HepG2 (cell line): ENCODE results near the gene INHBE. TPM values are rescaled to one million over a fixed set of nuclear protein-coding genes. Genes with fewer than 3 reads are reported as not detected.

Experiments used
- ATRX ChIP-seq: sonication (generic); formaldehyde crosslinking; IDR thresholded peaks from 2 replicates; pipeline ENCODE4 v1.4.0; 2020; ENCODE audit warnings: missing genetic modification reagents, borderline replicate concordance
- CAMTA2 ChIP-seq: sonication (generic); formaldehyde crosslinking; IDR thresholded peaks from 2 replicates; pipeline ENCODE4 v1.4.0; 2020; ENCODE audit warnings: mild to moderate bottlenecking, missing genetic modification reagents, borderline replicate concordance
- HOXA9 ChIP-seq: sonication (generic); formaldehyde crosslinking; IDR thresholded peaks from 2 replicates; pipeline ENCODE4 v1.8.1; 2022; ENCODE audit warnings: missing genetic modification reagents, mild to moderate bottlenecking, moderate library complexity, borderline replicate concordance
- JARID2 ChIP-seq: sonication (generic); formaldehyde crosslinking; IDR thresholded peaks from 2 replicates; pipeline ENCODE4 v1.8.1; 2023; ENCODE audit warnings: missing genetic modification reagents, inconsistent platforms; ENCODE audit not compliant: insufficient replicate concordance
- NFATC3 ChIP-seq: sonication (generic); formaldehyde crosslinking; IDR thresholded peaks from 2 replicates; pipeline ENCODE4 v1.5.1; 2020; ENCODE audit warnings: mild to moderate bottlenecking, missing genetic modification reagents
- RBAK ChIP-seq: sonication (generic); formaldehyde crosslinking; IDR thresholded peaks from 2 replicates; pipeline ENCODE4 v1.5.1; 2020; ENCODE audit warnings: mild to moderate bottlenecking, missing genetic modification reagents
- STAT5B ChIP-seq: sonication (generic); formaldehyde crosslinking; IDR thresholded peaks from 2 replicates; pipeline ENCODE4 v1.4.0; 2020; ENCODE audit warnings: missing genetic modification reagents
- TBL1XR1 ChIP-seq: fragments of 150-350 bp; IDR thresholded peaks from 2 replicates; pipeline ENCODE4 v1.6.1; 2014; ENCODE audit warnings: borderline replicate concordance, low read length; ENCODE audit not compliant: partially characterized antibody
- TCF7 ChIP-seq: sonication (generic); IDR thresholded peaks from 2 replicates; pipeline ENCODE4 v1.6.1; 2016; ENCODE audit warnings: antibody characterized with exemption, low read depth
- XBP1 ChIP-seq: sonication (generic); formaldehyde crosslinking; IDR thresholded peaks from 2 replicates; pipeline ENCODE4 v1.5.0; 2020; ENCODE audit warnings: missing genetic modification reagents
- ZNF205 ChIP-seq: IDR thresholded peaks from 2 replicates; pipeline ENCODE4 v1.6.1; 2018; ENCODE audit warnings: missing biosample characterization, missing genetic modification reagents
- ZNF549 ChIP-seq: sonication (generic); formaldehyde crosslinking; IDR thresholded peaks from 2 replicates; pipeline ENCODE4 v1.5.0; 2020; ENCODE audit warnings: missing genetic modification reagents
- ZNF552 ChIP-seq: sonication (generic); formaldehyde crosslinking; IDR thresholded peaks from 2 replicates; pipeline ENCODE4 v1.9.0; 2022; ENCODE audit warnings: missing genetic modification reagents, mild to moderate bottlenecking, borderline replicate concordance
- ZNF674 ChIP-seq: sonication (generic); formaldehyde crosslinking; IDR thresholded peaks from 2 replicates; pipeline ENCODE4 v1.5.0; 2020; ENCODE audit warnings: low read depth, mild to moderate bottlenecking, missing genetic modification reagents
- ZNF7 ChIP-seq: IDR thresholded peaks from 2 replicates; pipeline ENCODE4 v1.6.1; 2016; ENCODE audit warnings: missing biosample characterization, missing genetic modification reagents
- polyA plus RNA-seq, 8 experiments: library from polyadenylated mRNA; depleted of rRNA in 3 of 8; stranded (reverse) in 7 of 8; unstranded in 1 of 8; fragments of >200 nt; fragmentation: Illumina TruSeq in 4 of 8; extraction: Trizol in 4 of 8; gene quantifications; 2 replicates each; pipeline versions ENCODE4 v1.2.1 to v1.2.3, GENCODE V29; 2011 to 2016; ENCODE audit warnings: low read depth in 4 of 8, missing spikeins in 1 of 8, mixed read lengths in 1 of 8; ENCODE audit not compliant: insufficient read depth in 1 of 8
- total RNA-seq, 5 experiments: library from RNA; depleted of rRNA; stranded (reverse); fragments of >200 nt; fragmentation: Illumina TruSeq; extraction: Trizol; gene quantifications; 2 replicates each; pipeline ENCODE4 v1.2.3, GENCODE V29; 2016; ENCODE audit warnings: low read depth in 1 of 5
- TF ChIP-seq, protein P1 (sequence below): sonication (generic); formaldehyde crosslinking; IDR thresholded peaks from 2 replicates; pipeline ENCODE4 v1.4.0; 2020; ENCODE audit warnings: missing genetic modification reagents
- TF ChIP-seq, protein P2 (sequence below): sonication (generic); formaldehyde crosslinking; IDR thresholded peaks from 2 replicates; pipeline ENCODE4 v1.5.0; 2020; ENCODE audit warnings: missing genetic modification reagents
- TF ChIP-seq, protein P3 (sequence below): sonication (generic); formaldehyde crosslinking; IDR thresholded peaks from 2 replicates; pipeline ENCODE4 v1.5.0; 2020; ENCODE audit warnings: mild to moderate bottlenecking, low read depth, missing genetic modification reagents, borderline replicate concordance
- TF ChIP-seq, protein P4 (sequence below): sonication (generic); formaldehyde crosslinking; IDR thresholded peaks from 2 replicates; pipeline ENCODE4 v1.4.0; 2020; ENCODE audit warnings: missing genetic modification reagents
- TF ChIP-seq, protein P5 (sequence below): sonication (generic); formaldehyde crosslinking; IDR thresholded peaks from 2 replicates; pipeline ENCODE4 v1.5.0; 2020; ENCODE audit warnings: missing genetic modification reagents, mild to moderate bottlenecking, borderline replicate concordance

The INHBE gene
- total and polyA plus RNA-seq, 2 of the 13 experiments (the other 11 are each of a cell fraction or from before 2014, with no cell fraction given), result 17.0 to 32.0 TPM

DNA sequence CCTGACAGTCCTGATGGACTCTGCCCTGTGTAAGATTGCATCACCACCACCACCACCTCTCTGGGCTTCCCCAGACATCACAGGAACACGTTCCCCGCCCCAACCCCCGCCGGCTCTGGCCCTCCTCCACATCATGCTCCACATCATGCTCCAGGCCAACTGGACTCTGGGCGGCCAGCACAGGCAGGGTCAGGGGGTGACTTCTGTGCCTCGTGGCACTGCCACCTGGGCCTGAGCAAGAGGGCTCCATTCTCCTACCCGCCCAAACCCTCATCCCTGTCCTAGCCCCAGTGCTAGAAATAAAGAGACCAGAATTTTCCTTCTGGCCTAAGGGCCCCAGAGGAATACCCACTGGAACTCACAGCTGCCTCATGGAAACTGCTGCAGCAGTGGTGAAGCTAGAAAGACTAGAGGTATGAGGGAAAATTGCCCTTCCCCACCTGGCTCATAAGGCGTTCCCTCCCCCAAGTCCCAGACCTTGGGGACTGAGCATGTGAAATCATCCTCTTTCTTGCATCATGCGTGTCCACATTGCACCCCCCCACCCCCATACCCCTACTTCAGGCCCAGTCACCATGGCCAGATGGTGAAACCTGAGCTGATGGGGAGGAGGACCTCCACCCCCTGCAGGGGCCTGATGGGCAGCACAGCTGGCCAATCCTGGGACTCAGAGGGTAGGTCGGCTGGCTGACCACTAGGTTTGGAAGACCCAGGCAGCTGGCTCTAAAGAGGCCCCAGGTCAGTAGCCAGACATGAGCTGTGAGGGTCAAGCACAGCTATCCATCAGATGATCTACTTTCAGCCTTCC, at the start of gene INHBE (continued):
- TF ChIP-seq TBL1XR1 (peak; percentile 22), ZNF7 (no peak), ZNF552 (no peak; the same call in 1 of the 2 replicates), ZNF205 (no peak), XBP1 (no peak), ZNF674 (CRISPR knock-in tag) (no peak), ZNF549 (CRISPR knock-in tag) (no peak), JARID2 (CRISPR knock-in tag) (no peak), HOXA9 (CRISPR knock-in tag) (peak; percentile 66; the same call in 1 of the 2 replicates), ATRX (no peak), CAMTA2 (no peak), TCF7 (peak; percentile 72; the same call in 1 of the 2 replicates), STAT5B (CRISPR knock-in tag) (no peak), RBAK (CRISPR knock-in tag) (no peak; the same call in 1 of the 2 replicates), NFATC3 (CRISPR knock-in tag) (no peak)
- TF ChIP-seq, protein P1, sequence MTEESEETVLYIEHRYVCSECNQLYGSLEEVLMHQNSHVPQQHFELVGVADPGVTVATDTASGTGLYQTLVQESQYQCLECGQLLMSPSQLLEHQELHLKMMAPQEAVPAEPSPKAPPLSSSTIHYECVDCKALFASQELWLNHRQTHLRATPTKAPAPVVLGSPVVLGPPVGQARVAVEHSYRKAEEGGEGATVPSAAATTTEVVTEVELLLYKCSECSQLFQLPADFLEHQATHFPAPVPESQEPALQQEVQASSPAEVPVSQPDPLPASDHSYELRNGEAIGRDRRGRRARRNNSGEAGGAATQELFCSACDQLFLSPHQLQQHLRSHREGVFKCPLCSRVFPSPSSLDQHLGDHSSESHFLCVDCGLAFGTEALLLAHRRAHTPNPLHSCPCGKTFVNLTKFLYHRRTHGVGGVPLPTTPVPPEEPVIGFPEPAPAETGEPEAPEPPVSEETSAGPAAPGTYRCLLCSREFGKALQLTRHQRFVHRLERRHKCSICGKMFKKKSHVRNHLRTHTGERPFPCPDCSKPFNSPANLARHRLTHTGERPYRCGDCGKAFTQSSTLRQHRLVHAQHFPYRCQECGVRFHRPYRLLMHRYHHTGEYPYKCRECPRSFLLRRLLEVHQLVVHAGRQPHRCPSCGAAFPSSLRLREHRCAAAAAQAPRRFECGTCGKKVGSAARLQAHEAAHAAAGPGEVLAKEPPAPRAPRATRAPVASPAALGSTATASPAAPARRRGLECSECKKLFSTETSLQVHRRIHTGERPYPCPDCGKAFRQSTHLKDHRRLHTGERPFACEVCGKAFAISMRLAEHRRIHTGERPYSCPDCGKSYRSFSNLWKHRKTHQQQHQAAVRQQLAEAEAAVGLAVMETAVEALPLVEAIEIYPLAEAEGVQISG, result peak; percentile 71
- TF ChIP-seq, protein P2, sequence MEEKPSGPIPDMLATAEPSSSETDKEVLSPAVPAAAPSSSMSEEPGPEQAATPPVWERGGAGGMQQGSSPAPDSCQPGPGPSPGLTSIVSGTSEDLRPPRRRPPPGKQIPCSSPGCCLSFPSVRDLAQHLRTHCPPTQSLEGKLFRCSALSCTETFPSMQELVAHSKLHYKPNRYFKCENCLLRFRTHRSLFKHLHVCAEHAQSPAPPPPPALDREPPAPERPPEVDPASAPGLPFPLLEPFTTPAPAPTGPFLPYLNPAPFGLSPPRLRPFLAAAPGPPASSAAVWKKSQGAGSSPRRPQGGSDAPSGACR, result peak; percentile 83; the same call in 1 of the 2 replicates
- TF ChIP-seq, protein P3, sequence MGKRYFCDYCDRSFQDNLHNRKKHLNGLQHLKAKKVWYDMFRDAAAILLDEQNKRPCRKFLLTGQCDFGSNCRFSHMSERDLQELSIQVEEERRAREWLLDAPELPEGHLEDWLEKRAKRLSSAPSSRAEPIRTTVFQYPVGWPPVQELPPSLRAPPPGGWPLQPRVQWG (CRISPR knock-in tag), result no peak
- TF ChIP-seq, protein P4, sequence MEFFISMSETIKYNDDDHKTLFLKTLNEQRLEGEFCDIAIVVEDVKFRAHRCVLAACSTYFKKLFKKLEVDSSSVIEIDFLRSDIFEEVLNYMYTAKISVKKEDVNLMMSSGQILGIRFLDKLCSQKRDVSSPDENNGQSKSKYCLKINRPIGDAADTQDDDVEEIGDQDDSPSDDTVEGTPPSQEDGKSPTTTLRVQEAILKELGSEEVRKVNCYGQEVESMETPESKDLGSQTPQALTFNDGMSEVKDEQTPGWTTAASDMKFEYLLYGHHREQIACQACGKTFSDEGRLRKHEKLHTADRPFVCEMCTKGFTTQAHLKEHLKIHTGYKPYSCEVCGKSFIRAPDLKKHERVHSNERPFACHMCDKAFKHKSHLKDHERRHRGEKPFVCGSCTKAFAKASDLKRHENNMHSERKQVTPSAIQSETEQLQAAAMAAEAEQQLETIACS (CRISPR knock-in tag), result no peak
- TF ChIP-seq, protein P5, sequence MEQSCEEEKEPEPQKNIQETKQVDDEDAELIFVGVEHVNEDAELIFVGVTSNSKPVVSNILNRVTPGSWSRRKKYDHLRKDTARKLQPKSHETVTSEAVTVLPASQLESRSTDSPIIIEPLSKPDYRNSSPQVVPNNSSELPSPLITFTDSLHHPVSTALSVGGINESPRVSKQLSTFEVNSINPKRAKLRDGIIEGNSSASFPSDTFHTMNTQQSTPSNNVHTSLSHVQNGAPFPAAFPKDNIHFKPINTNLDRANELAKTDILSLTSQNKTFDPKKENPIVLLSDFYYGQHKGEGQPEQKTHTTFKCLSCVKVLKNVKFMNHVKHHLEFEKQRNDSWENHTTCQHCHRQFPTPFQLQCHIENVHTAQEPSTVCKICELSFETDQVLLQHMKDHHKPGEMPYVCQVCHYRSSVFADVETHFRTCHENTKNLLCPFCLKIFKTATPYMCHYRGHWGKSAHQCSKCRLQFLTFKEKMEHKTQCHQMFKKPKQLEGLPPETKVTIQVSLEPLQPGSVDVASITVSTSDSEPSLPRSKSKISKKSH (CRISPR knock-in tag), result no peak
